VCaP (cell line): ENCODE measurements around the gene ATP5ME.
"Not testable (repeated sequence)": the region's sequence is repeated elsewhere in the genome, so short reads cannot be mapped to it uniquely, and the experiment has no call there.

Source experiments
- H3K27ac ChIP-seq: fragments of 450-650 bp; 2 replicates; pipeline ENCODE4 v1.5.1; 2017
- CTCF ChIP-seq: fragments of 450-650 bp; conservative IDR thresholded peaks from 2 replicates; pipeline ENCODE4 v1.5.1; 2017; ENCODE audit warnings: mild to moderate bottlenecking, moderate library complexity

ATP5ME gene

GRCh38 chr4:646460-646859, 27.6 kb downstream of the ATP5ME start:
- no peak for TF ChIP-seq CTCF
- H3K27ac ChIP-seq: no peak overlapping the region

- not testable (repeated sequence) for H3K27ac ChIP-seq
Observed at GRCh38 chr4:642366-642765, 31.7 kb downstream of the ATP5ME start.

- no peak overlapping the region for H3K27ac ChIP-seq
- TF ChIP-seq CTCF: no peak
Observed at GRCh38 chr4:637536-638280, 36.4 kb downstream of the ATP5ME start.

- no peak for TF ChIP-seq CTCF
Observed at GRCh38 chr4:636628-637159, 37.4 kb downstream of the ATP5ME start.

GRCh38 chr4:635851-636627, 38.0 kb downstream of the ATP5ME start:
- no peak for TF ChIP-seq CTCF
- H3K27ac ChIP-seq: no peak overlapping the region

More at GRCh38 chr4:636628-637159, 37.4 kb downstream of the ATP5ME start:
- H3K27ac ChIP-seq: no peak overlapping the region

- not testable (repeated sequence) for H3K27ac ChIP-seq
Observed at GRCh38 chr4:635066-635835, 38.8 kb downstream of the ATP5ME start.

GRCh38 chr4:634599-634985, 39.5 kb downstream of the ATP5ME start:
- TF ChIP-seq CTCF: no peak
- H3K27ac ChIP-seq: no peak overlapping the region

GRCh38 chr4:633976-634598, 40.0 kb downstream of the ATP5ME start:
- no peak overlapping the region for H3K27ac ChIP-seq
- TF ChIP-seq CTCF: no peak
